GM12878 (cell line): ENCODE results near the gene BCL11A. TPM values are rescaled to one million over a fixed set of nuclear protein-coding genes. Genes with fewer than 3 reads are reported as not detected.

Experiments
- ATAC-seq: fragments of 200-7000 bp; cut with Tn5 transposase; 3 replicates; pipeline ENCODE4 v1.9.1; 2020; ENCODE audit warnings: mild to moderate bottlenecking, moderate library complexity
- BruUV-seq: library from RNA; stranded (reverse); fragments of 400-500 nt; replicated peaks from 2 replicates; lab custom pipeline; 2021; lab: Mats Ljungman, UMichigan
- CTCF ChIA-PET: fragments of 300-600 bp; sonication (Branson Sonifier 250); formaldehyde crosslinking; extraction: SDS; loops from one replicate; lab custom pipeline; 2021; ENCODE audit warnings: inconsistent platforms; lab: Yijun Ruan, JAX
- POLR2A ChIA-PET: fragments of 350-600 bp; formaldehyde crosslinking; extraction: SDS; loops from one replicate; lab custom pipeline; 2021; ENCODE audit warnings: inconsistent platforms; lab: Charles Lee
- RAD21 ChIA-PET: fragments of 300-600 bp; sonication (Branson Sonifier 250); formaldehyde crosslinking; loops from one replicate; lab custom pipeline; 2023; ENCODE audit warnings: antibody characterized with exemption; ENCODE audit not compliant: unreplicated experiment; lab: Charles Lee
- SMC1A ChIA-PET: fragments of 300-600 bp; sonication (Branson Sonifier 250); formaldehyde crosslinking; loops from one replicate; lab custom pipeline; 2023; ENCODE audit not compliant: unreplicated experiment, uncharacterized antibody; lab: Charles Lee
- DNase-seq: peaks from one replicate; pipeline ENCODE4 v3.0.0-alpha.2; 2011; ENCODE audit warnings: low read depth, low spot score
- FAIRE-seq: peaks from 3 replicates; lab custom pipeline; 2011; peaks lifted over from hg19 to GRCh38; lab: Jason Lieb, UNC
- H2AFZ ChIP-seq: 2 replicates; pipeline ENCODE4 v1.6.0; 2011; ENCODE audit warnings: low read depth, low read length, control low read depth; ENCODE audit not compliant: control insufficient read depth
- H3K27ac ChIP-seq: 2 replicates; pipeline ENCODE4 v1.5.1; 2011; ENCODE audit warnings: control low read depth; ENCODE audit not compliant: control insufficient read depth, insufficient read depth
- H3K27me3 ChIP-seq, 2 experiments: replicated peaks in 1 of 2; 2 replicates each; pipeline versions ENCODE4 v1.6.0 to v1.6.1; 2011; ENCODE audit warnings: low read length in 1 of 2; ENCODE audit not compliant: control insufficient read depth in 2 of 2, insufficient read depth in 2 of 2
- H3K36me3 ChIP-seq, 2 experiments: 2 replicates each; pipeline ENCODE4 v1.5.1; 2011; ENCODE audit warnings: low read length in 1 of 2; ENCODE audit not compliant: control insufficient read depth in 2 of 2, insufficient read depth in 2 of 2
- H3K4me1 ChIP-seq: 2 replicates; pipeline ENCODE4 v1.6.1; 2011; ENCODE audit warnings: mild to moderate bottlenecking, low read length, moderate library complexity, mixed read lengths; ENCODE audit not compliant: control insufficient read depth, insufficient read depth
- H3K4me2 ChIP-seq: 2 replicates; pipeline ENCODE4 v1.6.0; 2011; ENCODE audit warnings: control low read depth; ENCODE audit not compliant: control insufficient read depth, insufficient read depth
- H3K4me3 ChIP-seq: fragments of 200-600 bp; sonication (generic); 2 replicates; pipeline ENCODE4 v1.5.1; 2016
- H3K79me2 ChIP-seq: 2 replicates; pipeline ENCODE4 v1.6.0; 2011; ENCODE audit warnings: low read length; ENCODE audit not compliant: control insufficient read depth, insufficient read depth
- H3K9ac ChIP-seq: 2 replicates; pipeline ENCODE4 v1.8.0; 2011; ENCODE audit warnings: low read length, control low read depth, mixed read lengths; ENCODE audit not compliant: control insufficient read depth, insufficient read depth
- H3K9me3 ChIP-seq: replicated peaks from 3 replicates; pipeline ENCODE4 v1.5.1; 2011; ENCODE audit warnings: mild to moderate bottlenecking, low read length; ENCODE audit not compliant: control insufficient read depth, insufficient read depth
- H4K20me1 ChIP-seq: 2 replicates; pipeline ENCODE4 v1.6.0; 2011; ENCODE audit not compliant: control insufficient read depth, insufficient read depth
- BACH1 ChIP-seq: fragments of 450-650 bp; IDR thresholded peaks from 2 replicates; pipeline ENCODE4 v1.6.1; 2017; ENCODE audit warnings: mild to moderate bottlenecking, borderline replicate concordance
- EP300 ChIP-seq, 2 experiments: fragments of 150-350 bp in 1 of 2; IDR thresholded peaks; 2 replicates each; pipeline ENCODE4 v1.6.1; 2011 to 2012; ENCODE audit warnings: low read depth in 2 of 2, low read length in 2 of 2, borderline replicate concordance in 1 of 2, improper control_type of control experiment in 1 of 2, inconsistent platforms in 1 of 2; ENCODE audit not compliant: control insufficient read depth in 1 of 2
- GABPA ChIP-seq: IDR thresholded peaks from 2 replicates; pipeline ENCODE4 v1.6.1; 2014; ENCODE audit warnings: antibody characterized with exemption, low read depth, mild to moderate bottlenecking, inconsistent platforms
- IKZF1 ChIP-seq: fragments of 450-650 bp; conservative IDR thresholded peaks from 2 replicates; pipeline ENCODE4 v1.6.1; 2017; ENCODE audit warnings: antibody characterized with exemption, mild to moderate bottlenecking
- JUNB ChIP-seq: IDR thresholded peaks from 2 replicates; pipeline ENCODE4 v1.6.1; 2016; ENCODE audit warnings: antibody characterized with exemption, mild to moderate bottlenecking
- NR2C2 ChIP-seq: IDR thresholded peaks from 2 replicates; pipeline ENCODE4 v1.6.1; 2011; ENCODE audit warnings: borderline replicate concordance, low read depth; ENCODE audit not compliant: control insufficient read depth, insufficient read length
- TBL1XR1 ChIP-seq: IDR thresholded peaks from 2 replicates; pipeline ENCODE4 v1.6.1; 2012; ENCODE audit warnings: low read depth, low read length, improper control_type of control experiment
- ZNF217 ChIP-seq: fragments of 450-650 bp; IDR thresholded peaks from 2 replicates; pipeline ENCODE4 v1.6.1; 2017; ENCODE audit warnings: antibody characterized with exemption, mild to moderate bottlenecking
- WGBS: methylation state at CpG from one replicate; pipeline ENCODE4 v1.1.6; 2016; ENCODE audit warnings: low lambda C conversion rate; ENCODE audit not compliant: insufficient replicate concordance, insufficient coverage; ENCODE audit errors: missing lambda C conversion rate; 5-methylcytosine and 5-hydroxymethylcytosine counted together
- in situ Hi-C: fragments of 300-500 bp; cut with MboI; formaldehyde crosslinking; loops from 9 replicates; pipeline ENCODE4 v1.14.3; 2018; ENCODE audit warnings: mixed read lengths
- intact Hi-C: fragments of 100-400 bp; cut with micrococcal nuclease; formaldehyde crosslinking; loops from one replicate; pipeline ENCODE4 v1.14.2; 2022; ENCODE audit not compliant: unreplicated experiment
- polyA plus RNA-seq, 11 experiments: library from polyadenylated mRNA; depleted of rRNA in 4 of 11; unstranded in 6 of 11; stranded (reverse) in 5 of 11; fragments of >200 nt; fragmentation: Nextera tagmentation in 4 of 11; fragmentation: Illumina TruSeq in 1 of 11; extraction: Ambion mirVana in 4 of 11; extraction: Trizol in 1 of 11; gene quantifications; 1 replicate in 1 of 11; 2 replicates in 10 of 11; pipeline versions ENCODE4 v1.2.1 to v1.2.3, GENCODE V29; 2011 to 2016; ENCODE audit warnings: inconsistent platforms in 2 of 11, missing spikeins in 2 of 11, low read depth in 1 of 11
- total RNA-seq, 4 experiments: library from RNA; depleted of rRNA in 3 of 4; stranded (reverse); fragments of >200 nt in 3 of 4; fragmentation: Illumina TruSeq in 1 of 4; extraction: Trizol in 1 of 4; gene quantifications; 2 replicates each; pipeline versions ENCODE4 v1.2.1 to v1.2.3, GENCODE V29; 2013 to 2021
- TF ChIP-seq, protein P1 (sequence below): fragments of 150-350 bp; IDR thresholded peaks from 2 replicates; pipeline ENCODE4 v1.6.1; 2014; ENCODE audit warnings: mild to moderate bottlenecking, low read depth, low read length
- TF ChIP-seq, protein P2 (sequence below): fragments of 450-650 bp; formaldehyde crosslinking; IDR thresholded peaks from 2 replicates; pipeline ENCODE4 v1.4.0; 2020; ENCODE audit warnings: mild to moderate bottlenecking, moderate library complexity
- TF ChIP-seq, protein P3 (sequence below): fragments of 450-650 bp; IDR thresholded peaks from 2 replicates; pipeline ENCODE4 v1.6.1; 2017; ENCODE audit warnings: mild to moderate bottlenecking, moderate library complexity
- TF ChIP-seq, protein P4 (sequence below): fragments of 450-650 bp; conservative IDR thresholded peaks from 2 replicates; pipeline ENCODE4 v1.6.1; 2017; ENCODE audit warnings: mild to moderate bottlenecking, moderate library complexity

BCL11A gene
- total and polyA plus RNA-seq, 10 of the 15 experiments (the other 5 are each of a cell fraction or from before 2014, with no cell fraction given): 7.5 to 26.6 (median 11.1) TPM; not detected in 1

DNA sequence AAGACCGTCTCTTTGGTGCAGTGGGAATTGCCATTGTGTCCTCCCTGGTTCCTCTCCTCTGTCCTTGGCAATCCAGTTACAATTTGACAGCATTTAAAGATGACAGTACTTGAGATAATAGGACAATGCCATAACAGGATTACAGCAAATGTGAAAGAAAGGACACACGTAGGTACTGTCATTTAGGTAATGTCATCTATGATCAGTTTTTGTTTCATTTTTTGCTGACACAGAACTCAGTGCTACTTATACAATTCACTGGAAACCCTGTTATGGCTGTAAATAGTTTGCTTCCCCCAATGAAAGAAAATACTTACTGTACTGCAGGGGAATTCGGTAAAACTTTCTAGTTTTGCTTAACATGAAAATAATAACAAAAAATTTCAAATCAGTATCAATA is 65.2 kb downstream of the BCL11A start:
- H3K9me3 ChIP-seq: no peaks in the 10 kb centered on the region
- H3K4me2 ChIP-seq: peak overlapping the region; percentile 76
- peak overlapping the region; percentile 68 for H3K27ac ChIP-seq
- POLR2A ChIA-PET: no interaction called here
- SMC1A ChIA-PET: no interaction called here
- no peaks in the 10 kb centered on the region for H3K27me3 ChIP-seq
- peak overlapping the region; percentile 19; the same call in 1 of the 2 replicates for H3K9ac ChIP-seq
- FAIRE-seq (no peak), ATAC-seq (peak; percentile 69), DNase-seq (no peak)
- peak overlapping the region; percentile 25; the same call in 1 of the 2 replicates for H3K4me3 ChIP-seq
- peaks cover 0 to 5% of the 10 kb centered on the region in 2 experiments; a peak in 2 of 4 replicates for H3K36me3 ChIP-seq
- peak overlapping the region; percentile 56 for H2AFZ ChIP-seq
- intact Hi-C loops (no loop called here), in situ Hi-C loops (no loop called here)
- peaks cover 44% of the 10 kb centered on the region for H3K4me1 ChIP-seq
- no peaks in the 10 kb centered on the region for H4K20me1 ChIP-seq
- no TSS peak for BruUV-seq
- peaks cover 45% of the 10 kb centered on the region for H3K79me2 ChIP-seq
- 46% methylated on average over 3 of the region's 3 CpGs for WGBS
- RAD21 ChIA-PET: no interaction called here
- CTCF ChIA-PET: no interaction called here
- TF ChIP-seq NR2C2 (no peak), TBL1XR1 (no peak), IKZF1 (no peak), GABPA (no peak), ZNF217 (no peak), EP300 (IDR thresholded peaks at IDR 0.05; ENCODE audit: borderline replicate concordance in 1 of 2, control insufficient read depth in 1 of 2, low read depth in 2 of 2, low read length in 2 of 2) (no peak), JUNB (peak; percentile 34; the same call in 1 of the 2 replicates), BACH1 (no peak)
- TF ChIP-seq, protein P1, sequence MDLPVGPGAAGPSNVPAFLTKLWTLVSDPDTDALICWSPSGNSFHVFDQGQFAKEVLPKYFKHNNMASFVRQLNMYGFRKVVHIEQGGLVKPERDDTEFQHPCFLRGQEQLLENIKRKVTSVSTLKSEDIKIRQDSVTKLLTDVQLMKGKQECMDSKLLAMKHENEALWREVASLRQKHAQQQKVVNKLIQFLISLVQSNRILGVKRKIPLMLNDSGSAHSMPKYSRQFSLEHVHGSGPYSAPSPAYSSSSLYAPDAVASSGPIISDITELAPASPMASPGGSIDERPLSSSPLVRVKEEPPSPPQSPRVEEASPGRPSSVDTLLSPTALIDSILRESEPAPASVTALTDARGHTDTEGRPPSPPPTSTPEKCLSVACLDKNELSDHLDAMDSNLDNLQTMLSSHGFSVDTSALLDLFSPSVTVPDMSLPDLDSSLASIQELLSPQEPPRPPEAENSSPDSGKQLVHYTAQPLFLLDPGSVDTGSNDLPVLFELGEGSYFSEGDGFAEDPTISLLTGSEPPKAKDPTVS: no peak
- TF ChIP-seq, protein P2, sequence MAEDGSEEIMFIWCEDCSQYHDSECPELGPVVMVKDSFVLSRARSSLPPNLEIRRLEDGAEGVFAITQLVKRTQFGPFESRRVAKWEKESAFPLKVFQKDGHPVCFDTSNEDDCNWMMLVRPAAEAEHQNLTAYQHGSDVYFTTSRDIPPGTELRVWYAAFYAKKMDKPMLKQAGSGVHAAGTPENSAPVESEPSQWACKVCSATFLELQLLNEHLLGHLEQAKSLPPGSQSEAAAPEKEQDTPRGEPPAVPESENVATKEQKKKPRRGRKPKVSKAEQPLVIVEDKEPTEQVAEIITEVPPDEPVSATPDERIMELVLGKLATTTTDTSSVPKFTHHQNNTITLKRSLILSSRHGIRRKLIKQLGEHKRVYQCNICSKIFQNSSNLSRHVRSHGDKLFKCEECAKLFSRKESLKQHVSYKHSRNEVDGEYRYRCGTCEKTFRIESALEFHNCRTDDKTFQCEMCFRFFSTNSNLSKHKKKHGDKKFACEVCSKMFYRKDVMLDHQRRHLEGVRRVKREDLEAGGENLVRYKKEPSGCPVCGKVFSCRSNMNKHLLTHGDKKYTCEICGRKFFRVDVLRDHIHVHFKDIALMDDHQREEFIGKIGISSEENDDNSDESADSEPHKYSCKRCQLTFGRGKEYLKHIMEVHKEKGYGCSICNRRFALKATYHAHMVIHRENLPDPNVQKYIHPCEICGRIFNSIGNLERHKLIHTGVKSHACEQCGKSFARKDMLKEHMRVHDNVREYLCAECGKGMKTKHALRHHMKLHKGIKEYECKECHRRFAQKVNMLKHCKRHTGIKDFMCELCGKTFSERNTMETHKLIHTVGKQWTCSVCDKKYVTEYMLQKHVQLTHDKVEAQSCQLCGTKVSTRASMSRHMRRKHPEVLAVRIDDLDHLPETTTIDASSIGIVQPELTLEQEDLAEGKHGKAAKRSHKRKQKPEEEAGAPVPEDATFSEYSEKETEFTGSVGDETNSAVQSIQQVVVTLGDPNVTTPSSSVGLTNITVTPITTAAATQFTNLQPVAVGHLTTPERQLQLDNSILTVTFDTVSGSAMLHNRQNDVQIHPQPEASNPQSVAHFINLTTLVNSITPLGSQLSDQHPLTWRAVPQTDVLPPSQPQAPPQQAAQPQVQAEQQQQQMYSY (CRISPR knock-in tag): no peak
- TF ChIP-seq, protein P3, sequence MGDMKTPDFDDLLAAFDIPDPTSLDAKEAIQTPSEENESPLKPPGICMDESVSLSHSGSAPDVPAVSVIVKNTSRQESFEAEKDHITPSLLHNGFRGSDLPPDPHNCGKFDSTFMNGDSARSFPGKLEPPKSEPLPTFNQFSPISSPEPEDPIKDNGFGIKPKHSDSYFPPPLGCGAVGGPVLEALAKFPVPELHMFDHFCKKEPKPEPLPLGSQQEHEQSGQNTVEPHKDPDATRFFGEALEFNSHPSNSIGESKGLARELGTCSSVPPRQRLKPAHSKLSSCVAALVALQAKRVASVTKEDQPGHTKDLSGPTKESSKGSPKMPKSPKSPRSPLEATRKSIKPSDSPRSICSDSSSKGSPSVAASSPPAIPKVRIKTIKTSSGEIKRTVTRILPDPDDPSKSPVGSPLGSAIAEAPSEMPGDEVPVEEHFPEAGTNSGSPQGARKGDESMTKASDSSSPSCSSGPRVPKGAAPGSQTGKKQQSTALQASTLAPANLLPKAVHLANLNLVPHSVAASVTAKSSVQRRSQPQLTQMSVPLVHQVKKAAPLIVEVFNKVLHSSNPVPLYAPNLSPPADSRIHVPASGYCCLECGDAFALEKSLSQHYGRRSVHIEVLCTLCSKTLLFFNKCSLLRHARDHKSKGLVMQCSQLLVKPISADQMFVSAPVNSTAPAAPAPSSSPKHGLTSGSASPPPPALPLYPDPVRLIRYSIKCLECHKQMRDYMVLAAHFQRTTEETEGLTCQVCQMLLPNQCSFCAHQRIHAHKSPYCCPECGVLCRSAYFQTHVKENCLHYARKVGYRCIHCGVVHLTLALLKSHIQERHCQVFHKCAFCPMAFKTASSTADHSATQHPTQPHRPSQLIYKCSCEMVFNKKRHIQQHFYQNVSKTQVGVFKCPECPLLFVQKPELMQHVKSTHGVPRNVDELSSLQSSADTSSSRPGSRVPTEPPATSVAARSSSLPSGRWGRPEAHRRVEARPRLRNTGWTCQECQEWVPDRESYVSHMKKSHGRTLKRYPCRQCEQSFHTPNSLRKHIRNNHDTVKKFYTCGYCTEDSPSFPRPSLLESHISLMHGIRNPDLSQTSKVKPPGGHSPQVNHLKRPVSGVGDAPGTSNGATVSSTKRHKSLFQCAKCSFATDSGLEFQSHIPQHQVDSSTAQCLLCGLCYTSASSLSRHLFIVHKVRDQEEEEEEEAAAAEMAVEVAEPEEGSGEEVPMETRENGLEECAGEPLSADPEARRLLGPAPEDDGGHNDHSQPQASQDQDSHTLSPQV: no peak
- TF ChIP-seq, protein P4, sequence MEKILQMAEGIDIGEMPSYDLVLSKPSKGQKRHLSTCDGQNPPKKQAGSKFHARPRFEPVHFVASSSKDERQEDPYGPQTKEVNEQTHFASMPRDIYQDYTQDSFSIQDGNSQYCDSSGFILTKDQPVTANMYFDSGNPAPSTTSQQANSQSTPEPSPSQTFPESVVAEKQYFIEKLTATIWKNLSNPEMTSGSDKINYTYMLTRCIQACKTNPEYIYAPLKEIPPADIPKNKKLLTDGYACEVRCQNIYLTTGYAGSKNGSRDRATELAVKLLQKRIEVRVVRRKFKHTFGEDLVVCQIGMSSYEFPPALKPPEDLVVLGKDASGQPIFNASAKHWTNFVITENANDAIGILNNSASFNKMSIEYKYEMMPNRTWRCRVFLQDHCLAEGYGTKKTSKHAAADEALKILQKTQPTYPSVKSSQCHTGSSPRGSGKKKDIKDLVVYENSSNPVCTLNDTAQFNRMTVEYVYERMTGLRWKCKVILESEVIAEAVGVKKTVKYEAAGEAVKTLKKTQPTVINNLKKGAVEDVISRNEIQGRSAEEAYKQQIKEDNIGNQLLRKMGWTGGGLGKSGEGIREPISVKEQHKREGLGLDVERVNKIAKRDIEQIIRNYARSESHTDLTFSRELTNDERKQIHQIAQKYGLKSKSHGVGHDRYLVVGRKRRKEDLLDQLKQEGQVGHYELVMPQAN: no peak
